HG02870 (cell line): ENCODE results near the gene CS.
A peak's percentile ranks its signal among the peaks of the same experiment; 100 is the strongest.
"Not testable (repeated sequence)": the region's sequence is repeated elsewhere in the genome, so short reads cannot be mapped to it uniquely, and the experiment has no call there.

Experiments
- ATAC-seq: cut with Tn5 transposase; IDR thresholded peaks from one replicate; pipeline ENCODE4 v1.9.1; 2021; ENCODE audit warnings: mild to moderate bottlenecking, moderate library complexity; ENCODE audit not compliant: unreplicated experiment

CS gene

DNA sequence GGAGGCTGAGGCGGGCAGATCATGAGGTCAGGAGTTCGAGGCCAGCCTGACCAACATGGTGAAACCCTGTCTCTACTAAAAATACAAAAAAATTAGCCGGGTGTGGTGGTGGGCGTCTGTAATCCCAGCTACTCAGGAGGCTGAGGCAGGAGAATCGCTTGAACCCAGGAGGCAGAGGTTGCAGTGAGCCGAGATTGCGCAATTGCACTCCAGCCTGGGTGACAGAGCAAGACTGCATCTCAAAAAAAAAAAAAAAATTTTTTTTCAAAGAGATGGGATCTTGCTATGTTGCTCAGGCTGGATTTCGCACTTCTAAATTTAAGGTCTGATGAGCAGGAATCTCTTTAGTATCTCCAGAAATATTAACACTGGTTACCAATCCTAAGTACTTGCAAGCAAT lies 21.5 kb upstream of the CS start:
- ATAC-seq: not testable (repeated sequence)

DNA sequence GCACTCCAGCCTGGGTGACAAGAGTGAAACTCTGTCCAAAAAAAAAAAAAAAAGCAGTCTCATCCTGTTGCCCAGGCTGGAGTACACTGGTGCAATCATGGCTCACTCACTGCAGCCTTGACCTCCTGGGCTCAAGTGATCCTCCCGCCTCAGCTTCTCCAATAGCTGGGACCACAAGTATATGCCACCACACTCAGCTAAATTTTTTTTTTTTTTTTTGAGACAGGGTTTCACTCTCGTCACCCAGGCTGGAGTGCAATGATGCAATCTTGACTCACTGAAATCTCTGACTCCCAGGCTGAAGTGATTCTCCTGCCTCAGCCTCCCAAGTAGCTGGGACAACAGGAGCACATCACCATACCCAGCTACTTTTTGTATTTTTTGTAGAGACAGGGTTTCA lies 20.9 kb upstream of the CS start:
- no peak for ATAC-seq

DNA sequence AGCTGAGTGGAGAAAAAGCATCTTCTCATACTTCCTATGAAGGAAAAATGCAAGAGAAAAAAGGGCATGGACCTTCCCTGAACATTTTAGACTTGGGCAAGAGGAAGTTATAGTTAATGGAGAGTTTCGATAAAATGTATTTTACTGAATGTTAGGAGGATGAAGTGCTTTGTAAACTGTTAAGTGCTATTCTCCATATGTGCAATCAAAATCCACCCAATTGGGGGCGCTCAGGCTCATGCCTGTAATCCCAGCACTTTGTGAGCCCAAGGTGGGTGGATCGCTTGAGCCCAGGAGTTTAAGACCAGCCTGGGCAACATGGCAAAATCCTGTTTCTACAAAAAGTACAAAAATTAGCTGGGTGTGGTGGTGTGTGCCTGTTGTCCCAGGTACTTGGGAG lies 17.5 kb upstream of the CS start:
- ATAC-seq: no peak

DNA sequence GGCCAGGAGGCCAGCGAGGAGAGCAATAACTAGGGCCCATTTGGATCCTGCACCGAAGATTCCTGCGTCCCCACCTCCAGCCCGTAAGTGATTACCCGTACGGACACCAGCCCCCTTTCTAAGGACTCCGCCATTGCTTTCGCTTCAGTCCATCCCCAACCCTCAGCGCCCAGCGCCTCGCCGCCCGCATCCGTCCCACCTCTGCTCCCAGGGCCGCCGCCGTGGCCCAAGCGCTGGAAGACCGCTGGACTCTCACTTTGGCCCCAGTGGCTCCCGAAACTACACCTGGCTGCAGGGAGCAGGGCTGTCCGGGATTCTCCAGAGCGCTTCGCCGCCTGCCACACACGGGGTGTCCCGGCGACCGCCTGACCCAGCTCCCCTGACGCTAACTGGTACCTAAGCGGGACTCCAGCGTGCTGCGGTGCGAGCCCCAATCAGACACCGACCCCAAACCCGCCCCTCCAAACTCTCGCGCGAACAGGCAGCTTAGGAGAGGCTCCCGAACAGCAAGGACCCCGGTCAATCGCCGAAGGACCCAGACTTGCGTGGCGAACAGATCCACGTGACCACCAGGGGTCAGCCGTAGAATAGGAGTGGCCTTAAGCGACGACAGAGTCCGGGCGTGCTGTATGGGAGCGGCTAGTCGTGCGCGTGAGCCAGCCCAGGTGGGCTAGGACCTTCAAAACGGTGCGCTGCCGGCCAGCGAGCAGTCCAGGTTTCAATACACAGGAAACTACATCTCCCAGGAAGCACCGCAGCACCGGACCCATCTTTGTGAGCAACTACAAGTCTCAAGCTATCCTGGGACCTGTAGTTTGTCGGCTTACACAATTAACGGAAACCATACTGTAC lies 15.7 kb upstream of the CS start, which contains the start of gene CNPY2:
TSS of gene CNPY2 (minus strand) at position 367 of the 852 bp plus-strand sequence. CDS start 771 bp downstream, outside the sequence.
- ATAC-seq: peak; percentile 86

DNA sequence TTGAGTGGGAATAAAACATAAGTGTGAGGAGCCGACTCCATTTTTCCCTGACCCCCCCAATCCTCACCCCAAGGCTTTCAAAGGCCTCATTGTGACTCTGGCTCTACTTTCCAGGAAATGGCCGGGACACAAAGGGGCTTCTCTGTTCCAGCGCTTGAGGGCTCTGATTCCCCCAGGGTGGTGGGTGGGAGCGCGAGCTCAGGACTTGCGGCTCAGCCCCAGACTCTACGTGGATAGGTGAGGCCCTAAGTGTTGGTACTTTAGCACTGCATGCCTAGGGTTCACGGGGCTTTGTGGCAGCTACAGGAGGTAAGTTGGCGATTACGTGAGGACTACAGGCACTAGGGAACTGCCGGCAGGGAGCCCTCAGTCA lies 15.1 kb upstream of the CS start:
- no peak for ATAC-seq

DNA sequence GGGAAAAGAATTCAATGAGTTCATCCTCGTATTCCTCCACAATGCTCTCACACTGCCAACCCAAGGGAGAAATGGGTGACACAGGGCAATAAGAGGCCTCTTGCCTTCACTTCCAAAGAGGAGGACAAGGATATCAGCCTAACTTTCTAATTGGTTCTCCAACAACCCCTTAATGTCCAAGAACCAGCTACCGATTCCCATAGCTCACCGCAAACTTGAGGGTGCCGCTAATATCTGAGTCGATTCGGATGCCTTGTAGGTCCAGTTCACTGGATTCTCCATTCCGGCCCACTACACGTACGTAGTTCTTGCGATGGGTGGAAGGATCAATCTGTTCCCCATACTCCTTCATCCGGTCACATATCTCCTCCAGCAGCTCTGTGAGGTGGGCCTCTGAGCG lies 10.9 kb upstream of the CS start:
- ATAC-seq: no peak

DNA sequence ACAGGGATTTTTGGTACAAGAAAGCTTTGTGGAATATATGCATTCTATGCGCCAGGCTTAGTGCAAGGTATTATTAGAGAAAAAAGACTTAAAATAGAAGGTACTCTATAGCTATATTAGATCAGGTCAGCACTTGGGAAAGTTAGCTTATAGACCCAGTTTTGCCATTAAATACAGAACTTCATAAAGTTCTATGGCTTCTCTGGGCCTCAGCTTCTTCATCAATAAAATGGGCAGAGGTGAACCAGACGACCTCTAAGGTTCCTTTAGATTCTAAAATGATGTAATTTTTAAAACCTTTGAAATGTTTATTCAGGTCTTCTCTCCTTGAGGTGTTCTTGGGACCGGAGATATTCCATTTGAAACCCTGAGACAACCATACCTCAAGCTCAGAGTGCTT lies 8.6 kb upstream of the CS start:
- ATAC-seq: no peak

DNA sequence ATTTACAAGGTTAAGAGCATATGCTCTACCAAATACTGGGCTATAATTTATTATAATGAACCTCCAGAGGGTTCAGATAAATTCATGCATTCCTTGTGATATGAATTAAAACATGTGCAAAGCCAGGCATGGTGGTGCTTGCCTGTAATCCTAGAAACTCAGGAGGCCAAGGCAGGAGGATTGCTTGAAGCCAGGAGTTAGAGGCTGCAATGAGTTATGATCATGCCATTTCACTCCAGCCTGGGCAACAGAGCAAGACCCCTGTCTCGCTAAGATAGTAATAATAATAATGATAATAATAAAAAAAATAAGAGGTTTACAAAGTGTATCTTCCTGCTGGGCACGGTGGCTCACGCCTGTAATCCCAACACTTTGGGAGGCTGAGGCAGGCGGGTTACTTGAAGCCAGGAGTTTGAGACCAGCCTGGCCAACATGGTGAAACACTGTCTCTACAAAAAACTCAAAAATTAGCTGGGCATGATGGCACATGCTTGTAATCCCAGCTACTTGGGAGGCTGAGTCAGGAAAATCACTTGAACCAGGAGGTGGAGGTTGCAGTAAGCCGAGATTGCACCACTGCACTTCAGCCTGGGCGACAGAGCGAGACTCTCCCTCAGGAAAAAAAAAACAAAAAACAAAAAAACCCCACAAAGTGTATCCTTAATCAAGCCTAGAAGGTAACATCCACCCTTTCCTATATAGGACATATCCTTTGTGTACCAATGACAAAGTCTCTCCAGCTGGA lies 7.3 kb upstream of the CS start:
- no peak for ATAC-seq

DNA sequence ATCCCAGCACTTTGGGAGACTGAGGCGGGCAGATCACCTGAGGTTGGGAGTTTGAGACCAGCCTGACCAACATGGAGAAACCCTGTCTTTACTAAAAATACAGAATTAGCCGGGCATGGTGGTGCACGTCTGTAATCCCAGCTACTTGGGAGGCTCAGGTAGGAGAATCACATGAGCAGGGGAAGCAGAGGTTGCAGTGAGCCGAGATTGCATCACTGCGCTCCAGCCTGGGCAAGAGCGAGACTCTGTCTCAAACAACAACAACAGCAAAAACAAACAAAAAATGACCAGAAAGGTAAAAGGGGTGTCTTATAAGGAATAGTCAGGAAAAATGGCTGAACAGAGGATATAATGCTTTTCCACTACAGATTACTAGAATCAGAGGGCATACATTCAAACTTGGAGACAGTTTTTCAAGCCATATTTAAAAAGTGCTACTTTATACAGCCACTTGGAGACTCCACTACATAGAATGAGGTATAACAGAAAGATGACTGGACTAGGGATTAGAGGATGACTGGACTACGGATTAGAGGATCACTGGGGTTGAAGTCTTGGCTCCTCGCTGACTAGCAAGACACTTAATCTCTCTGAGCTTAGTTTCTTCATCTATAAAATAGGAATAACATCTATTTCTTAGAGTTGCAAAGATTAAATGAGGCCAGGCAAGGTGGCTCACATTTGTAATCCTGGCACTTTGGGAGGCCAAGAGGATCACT lies 4.9 kb upstream of the CS start:
- ATAC-seq: no peak

DNA sequence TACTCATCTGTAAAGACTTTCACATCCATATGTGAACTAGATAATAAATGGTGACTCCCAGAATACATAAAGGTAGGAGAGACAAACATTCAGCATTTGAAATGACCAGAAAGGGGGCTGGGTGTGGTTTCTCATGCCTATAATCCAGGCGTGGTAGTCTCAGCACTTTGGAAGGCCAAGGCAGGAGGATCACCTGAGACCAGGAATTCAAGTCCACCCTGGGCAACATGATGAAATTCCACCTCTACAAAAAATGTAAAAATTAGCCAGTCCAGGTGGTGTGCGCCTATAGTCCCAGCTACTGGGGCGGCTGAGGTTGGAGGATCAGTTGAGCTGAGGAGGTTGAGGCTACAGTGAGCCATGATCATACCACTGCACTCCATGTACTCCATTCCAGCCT lies 4.1 kb upstream of the CS start:
- no peak for ATAC-seq

DNA sequence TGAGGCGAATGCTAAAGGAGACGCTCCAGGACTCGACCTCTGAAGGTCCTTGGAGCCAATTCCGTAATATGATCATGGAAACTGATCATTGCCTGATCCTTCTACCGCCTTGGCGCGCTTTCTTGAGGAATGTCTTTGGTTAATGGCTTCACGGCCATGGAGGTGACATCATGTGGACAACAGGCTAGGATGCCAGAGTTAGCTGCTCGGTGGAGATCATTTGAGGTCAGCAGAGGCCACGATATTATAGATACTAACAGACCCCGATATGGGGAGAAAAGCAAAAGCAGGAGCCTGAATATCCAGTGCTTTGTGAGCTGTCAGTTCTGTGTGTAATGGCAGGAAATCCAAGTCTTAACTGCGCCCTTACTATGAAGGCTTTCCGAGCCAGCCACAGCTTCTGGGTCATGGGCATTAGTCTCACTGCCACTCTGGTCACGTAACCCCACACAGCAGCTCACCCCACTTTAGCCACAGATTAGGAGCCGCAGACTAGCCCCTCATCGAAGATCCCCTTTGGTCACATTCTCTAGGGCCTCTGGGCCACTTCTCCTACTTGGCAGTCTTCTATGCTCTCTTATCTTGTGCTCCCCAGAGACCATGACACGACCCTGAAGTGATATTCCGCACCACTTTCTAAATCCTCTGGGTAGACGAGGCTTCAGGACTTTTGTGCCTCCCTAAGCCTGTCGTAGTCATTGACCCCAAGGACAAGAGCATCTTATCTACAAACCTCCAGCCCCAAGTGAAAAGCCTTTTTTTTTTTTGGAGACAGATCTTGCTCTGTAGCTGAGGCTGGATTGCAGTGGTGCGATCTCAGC lies 724 bp upstream of the CS start:
- ATAC-seq: no peak

DNA sequence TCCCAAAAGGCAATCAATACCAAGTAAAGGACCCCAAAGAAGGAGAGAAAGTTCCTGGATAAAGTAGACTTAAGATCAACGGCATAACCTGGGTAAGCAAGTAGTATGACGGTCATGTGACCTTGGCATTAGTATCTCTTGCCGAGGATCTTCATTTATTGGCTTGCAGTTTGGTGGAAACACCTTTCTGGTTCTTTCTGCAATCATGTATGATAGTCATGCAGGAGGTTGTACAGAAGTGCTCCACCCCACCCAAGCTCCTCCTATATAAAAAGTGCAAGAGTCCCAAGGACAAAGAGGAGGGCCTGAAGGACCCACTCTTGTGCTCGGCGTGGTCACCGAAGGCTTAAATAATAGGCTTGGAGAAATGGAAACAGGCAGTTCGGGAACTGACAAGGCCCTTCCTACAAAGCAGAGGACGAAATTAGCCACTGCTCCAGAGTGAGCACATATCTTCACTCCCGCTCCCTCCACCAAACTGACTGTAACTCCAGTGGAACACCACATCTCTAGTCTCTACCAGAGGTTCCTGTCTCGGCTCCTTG lies 750 bp downstream of the CS start:
- ATAC-seq: no peak

DNA sequence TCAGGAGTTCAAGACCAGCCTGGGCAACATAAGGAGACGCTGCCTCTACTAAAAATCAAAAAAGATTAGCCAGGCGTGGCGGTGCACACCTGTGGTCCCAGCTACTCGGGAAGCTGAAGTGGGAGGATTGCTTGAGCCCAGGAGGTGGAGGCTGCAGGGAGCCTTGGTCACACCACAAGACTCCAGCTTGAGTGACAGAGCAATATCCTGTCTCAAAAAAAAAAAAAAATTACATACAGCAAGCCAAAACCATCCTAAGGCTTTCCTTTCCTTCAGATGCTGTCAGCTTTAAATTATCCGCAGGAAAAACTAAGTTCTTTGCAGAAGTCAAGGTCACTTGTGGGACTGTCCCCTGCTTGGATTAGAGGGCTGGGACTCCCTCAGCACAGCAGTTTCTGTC lies 1.3 kb downstream of the CS start:
- ATAC-seq: no peak

DNA sequence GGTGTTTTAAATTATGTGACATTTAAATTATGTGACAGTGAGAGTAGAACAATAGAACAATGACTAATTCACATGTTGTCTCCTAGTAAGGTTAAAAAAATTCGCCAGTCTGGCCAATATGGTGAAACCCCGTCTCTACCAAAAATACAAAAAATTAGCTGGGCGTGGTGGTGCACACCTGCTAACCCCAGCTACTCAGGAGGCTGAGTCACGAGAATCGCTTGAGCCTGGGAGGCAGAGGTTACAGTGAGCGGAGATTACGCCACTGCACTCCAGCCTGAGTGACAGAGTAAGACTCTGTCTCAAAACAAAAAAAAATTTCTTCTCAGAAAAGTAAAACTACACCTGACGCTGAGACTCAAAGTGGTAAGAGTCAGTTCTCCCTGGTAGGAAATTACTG lies 2.7 kb downstream of the CS start:
- no peak for ATAC-seq

DNA sequence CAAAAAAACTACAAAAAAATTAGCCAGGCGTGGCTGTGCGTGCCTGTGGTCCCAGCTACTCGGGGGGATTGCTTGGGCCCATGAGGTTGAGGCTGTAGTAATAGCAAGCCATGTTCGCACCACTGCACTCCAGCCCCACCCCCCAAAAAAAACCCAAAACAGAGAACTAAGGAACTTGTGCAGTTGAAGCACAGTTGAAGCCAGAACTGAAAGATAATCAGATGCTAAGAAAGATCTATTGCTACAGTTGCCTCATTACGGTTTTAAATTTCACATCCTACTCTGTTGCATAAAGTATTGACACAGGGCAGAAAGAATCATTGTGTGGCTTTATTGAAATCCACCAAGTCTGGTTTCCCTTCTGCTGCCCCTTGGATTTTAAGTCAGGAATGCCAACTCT lies 3.8 kb downstream of the CS start:
- ATAC-seq: no peak

DNA sequence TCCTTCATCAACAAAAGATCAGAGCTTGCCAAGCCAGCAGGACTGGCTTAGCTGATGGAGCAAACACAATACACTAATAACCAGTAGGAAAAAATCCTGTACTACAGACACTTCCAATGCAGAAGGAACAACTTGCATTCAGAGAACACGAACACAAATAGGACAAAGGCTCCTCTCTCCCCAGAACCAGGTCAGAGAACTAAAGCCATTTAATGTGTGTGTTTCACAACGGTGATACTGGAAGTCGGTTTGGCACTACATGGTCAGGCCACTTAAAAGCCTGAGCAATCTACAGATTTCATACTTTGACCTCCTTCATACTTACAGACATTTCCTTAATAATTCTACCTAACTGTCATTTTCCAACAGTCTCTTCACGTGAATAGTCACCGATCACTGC lies 6.3 kb downstream of the CS start:
- ATAC-seq: no peak

DNA sequence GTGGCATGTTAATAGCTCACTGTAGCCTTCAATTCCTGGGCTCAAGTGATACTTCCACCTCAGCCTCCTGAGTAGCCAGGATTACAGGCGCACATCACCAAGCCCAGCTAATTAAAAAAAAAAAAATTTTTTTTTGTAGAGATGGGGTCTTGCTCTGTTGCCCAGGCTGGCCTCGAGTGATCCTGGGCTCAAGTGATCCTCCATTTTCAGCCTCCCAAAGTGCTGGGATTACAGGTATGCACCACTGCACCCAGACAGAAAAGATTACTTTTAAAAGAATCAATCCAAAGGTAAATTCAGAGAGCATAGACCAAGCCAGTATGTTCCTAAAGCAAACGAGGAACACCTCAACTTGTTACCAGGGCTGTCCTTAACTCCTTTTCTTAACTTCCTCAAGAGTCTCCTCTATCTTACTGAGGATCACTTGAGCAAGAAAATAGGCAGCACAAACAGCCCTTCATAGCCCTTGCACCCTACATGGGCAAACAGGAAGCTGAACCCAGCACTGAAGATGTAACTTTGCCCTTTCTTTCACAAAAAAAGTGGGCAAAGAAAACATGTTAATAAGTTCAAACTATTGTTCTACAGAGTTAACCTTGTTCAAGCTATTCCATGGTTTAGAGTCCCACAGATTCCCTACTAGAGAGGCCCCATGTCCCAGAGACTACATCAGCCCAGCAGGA lies 11.3 kb downstream of the CS start:
- ATAC-seq: no peak

DNA sequence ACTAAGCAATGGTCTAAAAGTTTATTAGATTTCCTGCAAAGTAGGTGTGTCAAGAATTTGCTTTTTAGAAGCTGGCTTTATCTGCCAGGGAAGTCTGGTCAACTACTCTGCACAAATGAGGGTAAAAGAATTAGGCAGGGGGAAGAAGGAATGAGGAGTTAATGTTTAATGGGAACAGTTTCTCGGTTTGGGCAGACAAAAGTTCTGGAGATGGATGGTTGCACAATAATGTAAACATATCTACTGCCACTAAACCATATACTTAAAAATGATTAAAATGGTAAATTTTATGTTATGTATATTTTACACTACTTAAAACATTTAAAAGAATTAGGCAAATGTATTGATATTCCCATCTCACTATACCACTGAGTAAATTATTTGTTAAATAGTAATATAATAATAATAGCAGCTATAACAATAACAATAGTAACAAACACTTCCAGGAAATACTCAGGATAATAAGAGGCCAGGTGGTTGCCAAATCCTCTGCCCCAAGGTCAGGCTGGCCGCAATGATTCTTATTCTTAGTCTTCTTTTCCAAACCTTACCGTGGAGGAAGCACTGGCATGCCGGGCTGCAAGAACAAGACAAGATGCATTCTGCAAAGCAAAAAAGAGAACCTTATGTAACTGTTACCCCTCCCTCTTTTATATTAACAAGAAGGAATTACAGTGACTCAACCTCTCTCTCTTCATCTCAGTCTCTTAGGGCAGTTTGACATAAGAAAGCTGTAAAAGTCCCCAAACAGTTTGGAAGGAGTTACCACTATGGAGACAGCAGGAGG lies 13.9 kb downstream of the CS start:
- ATAC-seq: no peak

DNA sequence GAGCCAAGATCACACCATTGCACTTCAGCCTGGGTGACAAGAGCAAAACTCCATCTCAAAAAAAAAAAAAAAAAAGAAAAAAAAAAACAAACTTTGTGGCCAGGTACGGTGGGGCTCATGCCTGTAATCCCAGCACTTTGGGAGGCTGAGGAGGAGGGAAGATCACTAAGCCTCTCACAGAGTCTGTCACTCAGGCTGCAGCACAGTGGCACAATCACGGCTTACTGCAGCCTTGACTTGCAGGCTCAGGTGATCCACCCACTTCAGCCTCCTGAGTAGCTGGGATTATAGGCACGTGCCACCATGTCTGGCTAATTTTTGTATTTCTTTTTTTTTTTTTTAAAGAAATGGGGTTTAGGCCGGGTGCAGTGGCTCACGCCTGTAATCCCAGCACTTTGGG lies 15.9 kb downstream of the CS start:
- not testable (repeated sequence) for ATAC-seq
